SK-N-SH treated with all-trans-retinoic acid at 6 μM for 48 hours (cell line): ENCODE measurements around the gene POU1F1.

ENCODE experiments used
- ATAC-seq: fragments of 200-7000 bp; cut with Tn5 transposase; 3 replicates; pipeline ENCODE4 v1.9.1; 2020; ENCODE audit warnings: mild to moderate bottlenecking, moderate library complexity
- GLIS3 ChIP-seq: fragments of 250-450 bp; sonication (Bioruptor Pico); IDR thresholded peaks from 2 replicates; pipeline ENCODE4 v1.5.0; 2020; ENCODE audit warnings: mild to moderate bottlenecking, moderate library complexity
- ISL1 ChIP-seq: fragments of 250-450 bp; sonication (Bioruptor Pico); IDR thresholded peaks from 2 replicates; pipeline ENCODE4 v2.1.2; 2022; ENCODE audit warnings: mild to moderate bottlenecking, moderate library complexity
- PATZ1 ChIP-seq: fragments of 250-450 bp; sonication (Bioruptor Pico); IDR thresholded peaks from 2 replicates; pipeline ENCODE4 v1.8.0; 2020; ENCODE audit warnings: mild to moderate bottlenecking, moderate library complexity, borderline replicate concordance
- SNAI2 ChIP-seq: fragments of 250-450 bp; sonication (Bioruptor Pico); IDR thresholded peaks from 2 replicates; pipeline ENCODE4 v1.5.0; 2020; ENCODE audit warnings: mild to moderate bottlenecking, moderate library complexity
- ZC3H10 ChIP-seq: fragments of 250-450 bp; sonication (Bioruptor Pico); IDR thresholded peaks from 2 replicates; pipeline ENCODE4 v1.5.1; 2021; ENCODE audit warnings: mild to moderate bottlenecking, moderate library complexity
- ZFP3 ChIP-seq: fragments of 250-450 bp; sonication (Bioruptor Pico); IDR thresholded peaks from 2 replicates; pipeline ENCODE4 v1.5.0; 2020; ENCODE audit warnings: mild to moderate bottlenecking, moderate library complexity
- ZNF565 ChIP-seq: fragments of 450-650 bp; formaldehyde crosslinking; conservative IDR thresholded peaks from 2 replicates; pipeline ENCODE4 v1.5.0; 2020; ENCODE audit warnings: low read depth, mild to moderate bottlenecking, moderate library complexity
- ZNF70 ChIP-seq: fragments of 450-650 bp; formaldehyde crosslinking; IDR thresholded peaks from 2 replicates; pipeline ENCODE4 v1.5.0; 2020; ENCODE audit warnings: mild to moderate bottlenecking, moderate library complexity
- ZNF8 ChIP-seq: fragments of 450-650 bp; formaldehyde crosslinking; IDR thresholded peaks from 2 replicates; pipeline ENCODE4 v1.5.0; 2020; ENCODE audit warnings: mild to moderate bottlenecking, moderate library complexity

The POU1F1 gene

GRCh38 chr3:87219611-87220010, 56.8 kb downstream of the POU1F1 start:
- TF ChIP-seq ZFP3 (no peak), ZC3H10 (no peak), GLIS3 (CRISPR knock-in tag) (no peak), SNAI2 (CRISPR knock-in tag) (no peak), PATZ1 (no peak), ISL1 (CRISPR knock-in tag) (no peak)

GRCh38 chr3:87218560-87218959, 57.8 kb downstream of the POU1F1 start:
- TF ChIP-seq ZNF565 (CRISPR knock-in tag) (no peak), ZNF8 (CRISPR knock-in tag) (no peak), ZNF70 (CRISPR knock-in tag) (no peak), PATZ1 (no peak), SNAI2 (CRISPR knock-in tag) (no peak)
- no peak for ATAC-seq

More at GRCh38 chr3:87219611-87220010, 56.8 kb downstream of the POU1F1 start:
- ATAC-seq = no peak
